GM23248 (cell line): ENCODE results near the gene TNFRSF18. TPM values are rescaled to one million over a fixed set of nuclear protein-coding genes. Genes with fewer than 3 reads are reported as not detected.

Source experiments
- DNase-seq: peaks from one replicate; pipeline ENCODE4 v3.0.0-alpha.2; 2015
- H2AFZ ChIP-seq: fragments of 200-600 bp; sonication (generic); 2 replicates; pipeline ENCODE4 v1.6.1; 2016; ENCODE audit warnings: antibody characterized with exemption
- H3F3A ChIP-seq: fragments of 200-600 bp; sonication (generic); 2 replicates; pipeline ENCODE4 v1.6.1; 2016; ENCODE audit warnings: mild to moderate bottlenecking, antibody characterized with exemption, mixed run types; ENCODE audit not compliant: insufficient read depth
- H3K27ac ChIP-seq: fragments of 200-600 bp; sonication (generic); 2 replicates; pipeline ENCODE4 v1.5.1; 2016; ENCODE audit warnings: mild to moderate bottlenecking
- H3K27me3 ChIP-seq: fragments of 200-600 bp; sonication (generic); replicated peaks from 2 replicates; pipeline ENCODE4 v1.6.1; 2016; ENCODE audit warnings: mild to moderate bottlenecking; ENCODE audit not compliant: insufficient read depth
- H3K36me3 ChIP-seq: fragments of 200-600 bp; sonication (generic); 2 replicates; pipeline ENCODE4 v1.6.1; 2016; ENCODE audit warnings: low read depth, mild to moderate bottlenecking
- H3K4me1 ChIP-seq: fragments of 200-600 bp; sonication (generic); 2 replicates; pipeline ENCODE4 v1.6.1; 2016; ENCODE audit warnings: mild to moderate bottlenecking; ENCODE audit not compliant: insufficient read depth
- H3K4me2 ChIP-seq: fragments of 200-600 bp; sonication (generic); one replicate; pipeline ENCODE4 v1.6.1; 2016; ENCODE audit warnings: mild to moderate bottlenecking; ENCODE audit not compliant: unreplicated experiment
- H3K4me3 ChIP-seq: fragments of 200-600 bp; sonication (generic); 2 replicates; pipeline ENCODE4 v1.5.1; 2016; ENCODE audit warnings: mild to moderate bottlenecking
- H3K79me2 ChIP-seq: fragments of 200-600 bp; sonication (generic); 2 replicates; pipeline ENCODE4 v1.6.1; 2016; ENCODE audit warnings: mild to moderate bottlenecking; ENCODE audit not compliant: insufficient read depth
- H3K9ac ChIP-seq: fragments of 200-600 bp; sonication (generic); 2 replicates; pipeline ENCODE4 v1.6.1; 2016; ENCODE audit warnings: mild to moderate bottlenecking
- H3K9me2 ChIP-seq: fragments of 200-600 bp; sonication (generic); 2 replicates; pipeline ENCODE4 v1.6.1; 2016; ENCODE audit warnings: mixed run types, mild to moderate bottlenecking, moderate library complexity; ENCODE audit not compliant: insufficient read depth
- H3K9me3 ChIP-seq: fragments of 200-600 bp; sonication (generic); one replicate; pipeline ENCODE4 v1.6.1; 2017; ENCODE audit warnings: low read depth
- H4K20me1 ChIP-seq: fragments of 200-600 bp; sonication (generic); 2 replicates; pipeline ENCODE4 v1.6.0; 2016; ENCODE audit not compliant: insufficient read depth
- EZH2 ChIP-seq: fragments of 200-600 bp; sonication (generic); IDR thresholded peaks from 2 replicates; pipeline ENCODE4 v1.6.1; 2018; ENCODE audit warnings: antibody characterized with exemption, mild to moderate bottlenecking; ENCODE audit not compliant: insufficient read depth, poor library complexity, severe bottlenecking
- EZH2phosphoT487 ChIP-seq: fragments of 200-600 bp; sonication (generic); IDR thresholded peaks from 2 replicates; pipeline ENCODE4 v1.6.1; 2018; ENCODE audit warnings: antibody characterized with exemption, moderate library complexity, mild to moderate bottlenecking, low read depth; ENCODE audit not compliant: insufficient read depth
- WGBS, 2 experiments: methylation state at CpG; one replicate each; pipeline ENCODE4 v1.1.6; 2015 to 2017; ENCODE audit warnings: low lambda C conversion rate in 2 of 2, low coverage in 1 of 2; ENCODE audit errors: missing lambda C conversion rate in 2 of 2; 5-methylcytosine and 5-hydroxymethylcytosine counted together
- in situ Hi-C: fragments of 300-500 bp; cut with MboI; formaldehyde crosslinking; loops from 2 replicates; pipeline ENCODE4 v1.15.0; 2020
- polyA plus RNA-seq: library from polyadenylated mRNA; unstranded; fragments of >200 nt; fragmentation: Nextera tagmentation; extraction: Ambion mirVana; gene quantifications from 2 replicates; pipeline ENCODE4 v1.2.1, GENCODE V29; 2016
- total RNA-seq: library from RNA; depleted of rRNA; stranded (reverse); fragments of >200 nt; shearing (Covaris generic); gene quantifications from 2 replicates; pipeline ENCODE4 v1.2.3, GENCODE V29; 2014; rRNA removed

TNFRSF18 gene, protein sequence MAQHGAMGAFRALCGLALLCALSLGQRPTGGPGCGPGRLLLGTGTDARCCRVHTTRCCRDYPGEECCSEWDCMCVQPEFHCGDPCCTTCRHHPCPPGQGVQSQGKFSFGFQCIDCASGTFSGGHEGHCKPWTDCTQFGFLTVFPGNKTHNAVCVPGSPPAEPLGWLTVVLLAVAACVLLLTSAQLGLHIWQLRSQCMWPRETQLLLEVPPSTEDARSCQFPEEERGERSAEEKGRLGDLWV
- total RNA-seq: not detected in 2 replicates
- 0.18 TPM in 1 of 2 replicates, not detected in the other for polyA plus RNA-seq

DNA sequence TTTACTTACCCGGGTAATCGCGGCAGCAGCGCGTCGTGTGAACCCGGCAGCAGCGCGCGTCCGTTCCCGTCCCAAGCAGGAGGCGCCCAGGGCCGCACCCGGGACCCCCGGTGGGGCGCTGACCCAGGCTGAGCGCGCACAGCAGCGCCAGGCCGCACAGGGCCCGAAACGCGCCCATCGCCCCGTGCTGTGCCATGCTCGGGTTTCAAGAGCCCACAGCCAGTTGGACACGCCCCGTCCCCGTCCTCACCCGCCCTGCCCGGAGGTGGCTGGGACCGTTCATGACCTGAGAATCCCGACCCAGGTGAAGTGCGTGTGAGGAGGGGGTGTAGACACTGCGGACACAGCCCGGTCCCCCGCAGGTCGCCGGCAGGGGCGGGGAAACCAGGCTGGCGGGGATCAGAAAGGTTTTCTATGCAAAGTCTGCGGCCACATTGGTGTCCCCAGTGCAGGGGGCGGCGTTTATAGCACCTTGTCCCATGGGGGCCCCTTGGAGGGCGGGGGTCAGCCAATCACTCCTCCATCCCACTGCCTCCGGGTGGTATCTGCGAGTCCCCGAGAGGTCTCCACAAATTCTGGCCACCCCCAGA is at the start of gene TNFRSF18:
TSS of gene TNFRSF18 (minus strand) at position 217 of the 590 bp plus-strand sequence. CDS start at position 196, 21 bp downstream.
- Histone ChIP-seq H3K79me2 (no peaks in the 10 kb centered on the region), H3K4me2 (no peak within 1 kb of the TSS), H3K4me3 (peak within 1 kb of the TSS; percentile 40; the same call in 1 of the 2 replicates), H3K4me1 (no peaks in the 10 kb centered on the region), H3K9ac (no peak within 1 kb of the TSS), H3K27ac (no peak within 1 kb of the TSS), H3K9me2 (no peaks in the 10 kb centered on the region), H3F3A (no peaks in the 10 kb centered on the region), H3K36me3 (no peaks in the 10 kb centered on the region), H3K9me3 (no peaks in the 10 kb centered on the region), H2AFZ (no peak within 1 kb of the TSS), H3K27me3 (no peaks in the 10 kb centered on the region), H4K20me1 (no peaks in the 10 kb centered on the region)
- in situ Hi-C loops: no loop called here
- TF ChIP-seq EZH2: no peak
- TF ChIP-seq EZH2phosphoT487: no peak
- WGBS, 2 experiments: 5 to 7% methylated on average over 46 to 48 of the region's 49 CpGs
- DNase-seq: peak; percentile 42

DNA sequence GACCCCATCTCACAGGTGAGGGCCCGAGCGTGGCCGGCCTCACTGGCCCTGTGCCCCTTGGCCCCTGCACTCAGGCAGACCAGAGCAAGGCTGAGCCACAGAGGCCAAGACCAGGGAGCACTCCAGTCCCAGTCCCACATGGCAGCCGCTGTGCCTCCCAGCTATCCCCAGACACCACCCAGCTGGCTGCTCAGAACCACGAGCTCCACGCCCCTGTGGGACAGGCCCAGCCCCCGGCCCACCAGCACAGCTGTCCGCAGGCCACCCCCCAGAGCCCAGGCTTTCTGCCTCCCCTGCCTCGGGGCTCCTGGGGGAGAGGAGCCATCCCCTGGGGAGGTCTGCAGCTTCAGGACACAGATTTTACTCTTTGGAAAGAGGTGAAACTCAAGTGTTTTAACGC is 49.2 kb upstream of the TNFRSF18 start:
- Histone ChIP-seq H4K20me1 (no peaks in the 10 kb centered on the region), H3K36me3 (peaks cover 3% of the 10 kb centered on the region; the same call in 1 of the 2 replicates), H3K9ac (no peak overlapping the region), H3K27ac (no peak overlapping the region), H3F3A (no peaks in the 10 kb centered on the region; the same call in 1 of the 2 replicates), H3K27me3 (no peaks in the 10 kb centered on the region), H3K4me2 (no peak overlapping the region), H3K9me2 (no peaks in the 10 kb centered on the region), H2AFZ (no peak overlapping the region), H3K4me1 (no peaks in the 10 kb centered on the region), H3K9me3 (no peaks in the 10 kb centered on the region), H3K4me3 (no peak overlapping the region), H3K79me2 (peaks cover 42% of the 10 kb centered on the region)
- TF ChIP-seq EZH2: no peak
- no peak for TF ChIP-seq EZH2phosphoT487
- in situ Hi-C loops: no loop called here
- DNase-seq: no peak
- 90 to 92% methylated on average over 10 of the region's 10 CpGs for WGBS, 2 experiments

DNA sequence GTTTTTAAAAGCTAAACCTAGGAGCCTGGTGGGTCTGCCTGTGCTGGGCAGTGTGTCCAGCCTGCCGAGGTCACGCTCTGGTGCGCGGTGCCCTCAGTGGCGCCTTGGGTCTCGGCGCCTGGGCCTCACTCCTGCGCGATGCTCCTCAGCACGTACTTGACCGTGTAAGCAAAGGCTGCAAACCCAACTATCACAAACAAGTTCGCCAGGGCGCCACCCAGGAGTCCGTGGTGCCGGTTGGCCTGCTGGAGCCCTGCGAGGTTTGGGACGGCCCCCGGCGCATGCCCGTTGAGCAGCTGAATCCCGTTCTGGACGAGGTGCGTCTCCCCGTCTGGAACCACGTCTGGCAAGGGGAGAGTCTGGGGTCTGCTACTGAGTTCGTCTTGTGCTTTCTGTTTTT is 48.7 kb upstream of the TNFRSF18 start:
- no peaks in the 10 kb centered on the region for H4K20me1 ChIP-seq
- no peak overlapping the region for H2AFZ ChIP-seq
- no peak overlapping the region for H3K4me3 ChIP-seq
- H3F3A ChIP-seq: no peaks in the 10 kb centered on the region; the same call in 1 of the 2 replicates
- DNase-seq: no peak
- H3K79me2 ChIP-seq: peaks cover 37% of the 10 kb centered on the region
- no peak overlapping the region for H3K9ac ChIP-seq
- TF ChIP-seq EZH2: no peak
- no peak for TF ChIP-seq EZH2phosphoT487
- H3K27ac ChIP-seq: no peak overlapping the region
- no peaks in the 10 kb centered on the region for H3K9me3 ChIP-seq
- no peaks in the 10 kb centered on the region for H3K9me2 ChIP-seq
- H3K4me2 ChIP-seq: no peak overlapping the region
- in situ Hi-C loops: no loop called here
- whole genome bisulfite sequencing, 2 experiments: 95 to 96% methylated on average over 25 to 26 of the region's 26 CpGs
- no peaks in the 10 kb centered on the region for H3K4me1 ChIP-seq
- peaks cover 3% of the 10 kb centered on the region; the same call in 1 of the 2 replicates for H3K36me3 ChIP-seq
- no peaks in the 10 kb centered on the region for H3K27me3 ChIP-seq

DNA sequence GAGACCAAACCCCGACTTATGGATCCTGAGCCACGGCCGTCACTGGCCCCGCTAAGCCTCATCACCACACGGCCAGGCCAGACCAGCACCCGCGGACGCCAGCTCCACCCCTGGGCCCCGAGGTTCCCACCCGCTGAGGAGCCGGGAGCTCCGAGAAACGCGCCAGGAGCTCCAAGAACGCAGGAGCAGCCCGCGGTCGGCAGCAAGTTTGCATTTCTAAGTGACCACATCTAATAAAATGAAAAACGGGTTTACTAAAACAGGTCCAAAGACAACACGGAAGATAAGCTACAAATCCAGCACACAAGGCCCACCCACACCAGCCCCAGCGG is 48.2 kb upstream of the TNFRSF18 start:
- 87 to 88% methylated on average over 20 to 21 of the region's 21 CpGs for WGBS, 2 experiments
- no peaks in the 10 kb centered on the region; the same call in 1 of the 2 replicates for H3F3A ChIP-seq
- no peaks in the 10 kb centered on the region for H3K4me1 ChIP-seq
- DNase-seq: no peak
- H3K27ac ChIP-seq: no peak overlapping the region
- H2AFZ ChIP-seq: no peak overlapping the region
- H3K9me2 ChIP-seq: no peaks in the 10 kb centered on the region
- H3K9ac ChIP-seq: no peak overlapping the region
- H3K27me3 ChIP-seq: no peaks in the 10 kb centered on the region
- in situ Hi-C loops: no loop called here
- TF ChIP-seq EZH2: no peak
- TF ChIP-seq EZH2phosphoT487: no peak
- H4K20me1 ChIP-seq: no peaks in the 10 kb centered on the region
- peaks cover 33% of the 10 kb centered on the region for H3K79me2 ChIP-seq
- peaks cover 3% of the 10 kb centered on the region; the same call in 1 of the 2 replicates for H3K36me3 ChIP-seq
- no peak overlapping the region for H3K4me3 ChIP-seq
- H3K4me2 ChIP-seq: no peak overlapping the region
- H3K9me3 ChIP-seq: no peaks in the 10 kb centered on the region
